KMS-11 (cell line): ENCODE data around the gene HDAC6.

Experiments used
- H2AFZ ChIP-seq: fragments of 200-600 bp; sonication (generic); 2 replicates; pipeline ENCODE4 v1.6.1; 2016; ENCODE audit warnings: antibody characterized with exemption, mixed run types, low read depth
- H3K27ac ChIP-seq: fragments of 200-600 bp; sonication (generic); 2 replicates; pipeline ENCODE4 v1.6.1; 2016; ENCODE audit warnings: mild to moderate bottlenecking, mixed run types
- H3K27me3 ChIP-seq: fragments of 200-600 bp; sonication (generic); 2 replicates; pipeline ENCODE4 v1.6.1; 2017; ENCODE audit warnings: mild to moderate bottlenecking, low read depth, mixed run types, moderate library complexity; ENCODE audit not compliant: insufficient read depth
- H3K36me3 ChIP-seq: fragments of 200-600 bp; sonication (generic); 2 replicates; pipeline ENCODE4 v1.6.1; 2017; ENCODE audit warnings: mild to moderate bottlenecking, mixed run types; ENCODE audit not compliant: insufficient read depth
- H3K4me1 ChIP-seq: fragments of 200-600 bp; sonication (generic); 2 replicates; pipeline ENCODE4 v1.6.1; 2016; ENCODE audit warnings: mild to moderate bottlenecking, low read depth, mixed run types; ENCODE audit not compliant: poor library complexity, severe bottlenecking
- H3K4me2 ChIP-seq: fragments of 200-600 bp; sonication (generic); 2 replicates; pipeline ENCODE4 v1.7.0; 2016; ENCODE audit warnings: mild to moderate bottlenecking, mixed run types
- H3K4me3 ChIP-seq: fragments of 200-600 bp; sonication (generic); IDR thresholded peaks from 2 replicates; pipeline ENCODE4 v1.6.1; 2017; ENCODE audit warnings: low read depth, low read length, mixed read lengths; ENCODE audit not compliant: insufficient read depth
- H3K79me2 ChIP-seq: fragments of 200-600 bp; sonication (generic); 2 replicates; pipeline ENCODE4 v1.6.1; 2016; ENCODE audit warnings: low read depth, mixed run types; ENCODE audit not compliant: insufficient read depth
- H3K9ac ChIP-seq: fragments of 200-600 bp; sonication (generic); 2 replicates; pipeline ENCODE4 v1.6.1; 2016; ENCODE audit warnings: mild to moderate bottlenecking, mixed run types
- H4K20me1 ChIP-seq: fragments of 200-600 bp; sonication (generic); 2 replicates; pipeline ENCODE4 v1.6.1; 2016; ENCODE audit warnings: mild to moderate bottlenecking, mixed run types; ENCODE audit not compliant: insufficient read depth
- TF ChIP-seq, protein P1 (sequence below): fragments of 200-600 bp; sonication (generic); conservative IDR thresholded peaks from 2 replicates; pipeline ENCODE4 v1.6.1; 2017; ENCODE audit warnings: low read depth, mild to moderate bottlenecking, antibody characterized with exemption, low read length, moderate library complexity, mixed read lengths

Gene HDAC6

DNA sequence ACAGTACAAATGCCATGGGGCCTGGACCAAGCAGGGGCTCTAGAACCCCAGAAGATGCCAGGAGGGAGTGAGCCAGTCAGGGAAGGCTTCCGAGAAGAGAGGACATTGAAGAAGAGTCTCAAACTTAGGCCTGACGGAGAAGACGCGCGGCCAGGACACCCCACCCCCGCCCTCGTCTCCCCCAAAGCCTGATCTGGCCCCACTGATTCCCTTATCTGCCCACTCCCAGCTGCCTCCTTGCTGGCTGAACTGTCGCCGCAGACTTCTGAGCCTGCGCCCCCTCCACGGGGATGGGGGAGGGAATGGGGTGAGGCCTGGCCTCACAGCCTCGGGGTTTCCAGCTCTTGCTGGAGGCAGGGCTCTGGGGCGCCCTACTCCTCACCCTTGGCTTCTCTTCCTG is 19.1 kb upstream of the HDAC6 start:
- no peaks in the 10 kb centered on the region for H3K79me2 ChIP-seq
- H3K4me1 ChIP-seq, result no peaks in the 10 kb centered on the region
- no peak overlapping the region for H3K9ac ChIP-seq
- no peak overlapping the region for H3K27ac ChIP-seq
- no peak overlapping the region for H3K4me3 ChIP-seq
- H4K20me1 ChIP-seq, result no peaks in the 10 kb centered on the region
- no peaks in the 10 kb centered on the region for H3K36me3 ChIP-seq
- H3K27me3 ChIP-seq, result no peaks in the 10 kb centered on the region
- H3K4me2 ChIP-seq, result no peak overlapping the region
- TF ChIP-seq, protein P1, sequence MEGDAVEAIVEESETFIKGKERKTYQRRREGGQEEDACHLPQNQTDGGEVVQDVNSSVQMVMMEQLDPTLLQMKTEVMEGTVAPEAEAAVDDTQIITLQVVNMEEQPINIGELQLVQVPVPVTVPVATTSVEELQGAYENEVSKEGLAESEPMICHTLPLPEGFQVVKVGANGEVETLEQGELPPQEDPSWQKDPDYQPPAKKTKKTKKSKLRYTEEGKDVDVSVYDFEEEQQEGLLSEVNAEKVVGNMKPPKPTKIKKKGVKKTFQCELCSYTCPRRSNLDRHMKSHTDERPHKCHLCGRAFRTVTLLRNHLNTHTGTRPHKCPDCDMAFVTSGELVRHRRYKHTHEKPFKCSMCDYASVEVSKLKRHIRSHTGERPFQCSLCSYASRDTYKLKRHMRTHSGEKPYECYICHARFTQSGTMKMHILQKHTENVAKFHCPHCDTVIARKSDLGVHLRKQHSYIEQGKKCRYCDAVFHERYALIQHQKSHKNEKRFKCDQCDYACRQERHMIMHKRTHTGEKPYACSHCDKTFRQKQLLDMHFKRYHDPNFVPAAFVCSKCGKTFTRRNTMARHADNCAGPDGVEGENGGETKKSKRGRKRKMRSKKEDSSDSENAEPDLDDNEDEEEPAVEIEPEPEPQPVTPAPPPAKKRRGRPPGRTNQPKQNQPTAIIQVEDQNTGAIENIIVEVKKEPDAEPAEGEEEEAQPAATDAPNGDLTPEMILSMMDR, result no peak
- no peak overlapping the region for H2AFZ ChIP-seq

DNA sequence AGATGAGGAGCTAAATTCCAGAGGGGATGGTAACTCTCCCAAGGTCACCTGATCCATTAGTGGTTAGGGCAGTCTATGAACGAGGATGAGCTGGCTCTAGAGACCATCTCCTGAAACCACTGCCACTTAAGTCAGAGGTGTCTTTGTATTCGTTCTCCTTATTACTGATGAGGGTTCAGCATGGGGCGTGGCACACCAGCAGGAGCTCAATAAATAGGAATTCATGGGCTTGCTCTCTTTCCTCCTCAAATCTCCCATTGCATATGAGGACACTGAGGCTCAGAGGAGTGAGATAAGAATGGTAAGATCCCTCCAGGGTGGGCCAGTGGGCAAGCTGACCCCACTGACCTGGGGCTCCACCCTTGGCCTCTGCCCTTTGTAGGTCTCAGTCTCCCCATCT is 17.1 kb upstream of the HDAC6 start:
- Histone ChIP-seq H3K4me3 (no peak overlapping the region), H3K79me2 (no peaks in the 10 kb centered on the region), H3K4me2 (no peak overlapping the region), H2AFZ (no peak overlapping the region), H3K27me3 (no peaks in the 10 kb centered on the region), H3K9ac (no peak overlapping the region), H3K36me3 (no peaks in the 10 kb centered on the region), H3K4me1 (no peaks in the 10 kb centered on the region), H4K20me1 (no peaks in the 10 kb centered on the region), H3K27ac (no peak overlapping the region)
- TF ChIP-seq, protein P1, result no peak

DNA sequence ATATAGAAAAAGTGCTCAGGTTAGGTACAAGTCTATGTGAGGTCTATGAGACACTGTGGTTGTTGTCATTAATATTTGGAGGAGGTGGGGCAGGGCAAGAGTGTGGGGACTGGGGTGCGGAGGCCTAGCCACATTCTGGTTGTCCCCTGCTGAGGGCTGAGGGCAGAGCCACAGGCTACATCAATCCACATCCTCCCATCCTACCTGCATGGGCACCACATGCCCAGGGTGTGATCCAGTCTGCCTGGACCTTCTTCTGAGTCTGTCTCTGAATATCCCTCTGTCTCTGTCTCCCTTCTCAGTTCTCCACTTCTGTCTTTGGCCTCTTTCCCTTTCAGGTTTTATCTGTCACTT is 16.7 kb upstream of the HDAC6 start:
- Histone ChIP-seq H3K4me2 (no peak overlapping the region), H3K4me1 (no peaks in the 10 kb centered on the region), H3K9ac (no peak overlapping the region), H3K79me2 (no peaks in the 10 kb centered on the region), H3K36me3 (no peaks in the 10 kb centered on the region), H4K20me1 (no peaks in the 10 kb centered on the region), H3K27me3 (no peaks in the 10 kb centered on the region), H3K4me3 (no peak overlapping the region), H2AFZ (no peak overlapping the region), H3K27ac (no peak overlapping the region)
- TF ChIP-seq, protein P1, result no peak

DNA sequence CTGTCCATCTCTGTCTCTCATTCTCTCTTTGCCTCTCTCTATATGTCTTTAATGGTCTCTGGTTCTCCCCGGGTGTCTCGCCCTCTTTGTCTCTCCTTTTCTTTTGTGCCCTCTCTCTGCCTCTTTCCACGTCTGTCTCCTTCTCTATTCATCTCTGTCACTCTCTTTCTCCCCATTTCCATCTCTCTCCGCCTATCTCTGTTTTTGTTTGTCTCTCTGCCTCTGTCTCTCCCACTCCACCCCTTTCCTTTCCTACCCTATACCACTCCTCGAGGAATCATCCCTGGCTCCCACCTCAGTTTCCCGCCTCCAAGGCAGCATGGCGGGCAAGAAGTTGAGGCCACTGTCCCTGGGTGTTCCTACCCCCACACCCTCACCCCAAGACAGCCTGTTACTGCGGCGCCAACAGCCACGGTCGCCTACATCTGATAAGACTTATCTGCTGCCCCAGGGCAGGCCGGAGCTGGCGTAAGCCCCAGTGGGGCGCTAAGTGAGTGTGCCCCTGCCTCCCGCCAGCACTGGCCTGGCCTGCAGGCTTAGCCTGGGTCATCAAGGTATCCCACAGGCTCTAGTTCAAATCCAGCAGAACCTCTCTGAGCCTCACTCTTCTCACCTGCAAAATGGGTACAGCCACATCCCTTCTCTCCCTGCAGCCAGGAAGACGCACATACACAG is 16.2 kb upstream of the HDAC6 start:
- no peak overlapping the region for H2AFZ ChIP-seq
- no peak overlapping the region for H3K4me3 ChIP-seq
- no peaks in the 10 kb centered on the region for H3K79me2 ChIP-seq
- no peak overlapping the region for H3K4me2 ChIP-seq
- H3K4me1 ChIP-seq, result no peaks in the 10 kb centered on the region
- no peak overlapping the region for H3K9ac ChIP-seq
- no peaks in the 10 kb centered on the region for H3K27me3 ChIP-seq
- no peak overlapping the region for H3K27ac ChIP-seq
- no peaks in the 10 kb centered on the region for H3K36me3 ChIP-seq
- TF ChIP-seq, protein P1, result no peak
- no peaks in the 10 kb centered on the region for H4K20me1 ChIP-seq
